Activated CD8-positive, alpha-beta memory T cell treated with anti-CD3 and anti-CD28 coated beads for 36 hours (primary cell): Measurements from ENCODE around the gene BEND6. TPM values are rescaled to one million over a fixed set of nuclear protein-coding genes. Genes with fewer than 3 reads are reported as not detected.

Experiments
- CTCF ChIA-PET: fragments of 350-600 bp; sonication (Branson Sonifier 250); formaldehyde crosslinking; loops from one replicate; lab custom pipeline; 2021; ENCODE audit warnings: antibody characterized with exemption; lab: Charles Lee
- POLR2A ChIA-PET: fragments of 350-600 bp; sonication (Branson Sonifier 250); formaldehyde crosslinking; loops from one replicate; lab custom pipeline; 2021; ENCODE audit warnings: antibody characterized with exemption; lab: Charles Lee
- total RNA-seq, 2 experiments: library from RNA; stranded (reverse); gene quantifications; one replicate each; pipeline ENCODE4 v1.2.3, GENCODE V29; 2021

Gene BEND6
- total RNA-seq, 2 experiments from 2014 or later, result not detected

DNA sequence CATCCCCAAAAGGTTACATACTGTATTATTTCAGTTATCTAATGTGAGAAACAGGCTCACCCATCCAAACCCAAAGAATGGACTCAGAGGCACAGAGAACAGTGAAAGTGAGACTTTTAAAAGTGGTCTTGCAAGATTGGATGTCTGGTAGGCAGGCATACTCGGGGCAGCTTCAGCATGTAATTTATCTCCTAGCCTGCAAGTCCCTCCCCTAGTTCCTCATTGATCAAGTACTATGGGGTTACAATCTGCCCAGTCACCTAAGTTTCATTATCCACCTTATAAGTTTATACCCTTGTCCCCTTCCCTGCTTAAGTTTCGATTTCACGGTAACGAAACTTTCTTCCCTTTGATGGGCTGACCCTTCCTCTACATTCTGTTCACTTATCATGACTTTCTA is 114.3 kb downstream of the BEND6 start:
- CTCF ChIA-PET, result no interaction called here
- POLR2A ChIA-PET, result no interaction called here

DNA sequence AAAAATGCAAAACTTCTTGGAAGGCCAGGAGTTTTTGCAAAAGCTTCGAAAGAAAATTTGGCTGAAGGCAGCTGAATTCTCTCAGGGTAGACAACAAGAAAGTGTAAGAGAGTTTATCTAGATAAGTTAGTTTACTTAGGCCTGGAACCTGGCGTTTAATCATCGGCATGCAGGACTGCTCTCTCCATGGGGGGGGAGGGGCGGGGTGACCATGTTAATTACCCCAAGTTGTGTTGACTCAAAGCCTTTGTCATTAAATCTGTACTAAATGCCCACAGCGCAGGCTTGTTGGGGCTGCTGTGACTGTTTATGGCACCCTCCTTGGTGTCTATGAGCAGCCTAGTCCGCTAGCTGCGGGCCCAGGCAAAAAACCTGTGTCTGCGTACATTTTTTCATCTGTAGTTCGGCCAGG is 115.0 kb downstream of the BEND6 start:
- CTCF ChIA-PET, result no interaction called here
- POLR2A ChIA-PET, result no interaction called here

DNA sequence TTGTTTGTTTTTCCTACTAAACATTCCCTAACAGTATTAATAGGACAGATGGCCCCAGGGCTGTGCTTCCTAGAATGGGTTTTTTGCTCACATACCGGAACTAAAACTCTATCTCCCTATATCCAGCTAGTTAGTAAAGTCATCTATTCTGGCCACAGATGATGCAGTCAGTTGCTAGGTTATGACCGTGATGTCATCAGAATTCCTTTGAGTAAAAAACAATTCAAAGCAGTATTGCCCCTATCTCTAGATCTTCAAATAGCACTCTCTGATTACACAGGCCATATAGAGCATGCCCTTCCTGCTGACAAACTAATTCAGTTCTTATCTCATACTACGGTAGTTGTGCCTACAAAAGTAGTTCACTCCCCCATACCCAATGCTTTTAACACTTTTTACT is 117.2 kb downstream of the BEND6 start:
- POLR2A ChIA-PET, result no interaction called here
- CTCF ChIA-PET, result no interaction called here

DNA sequence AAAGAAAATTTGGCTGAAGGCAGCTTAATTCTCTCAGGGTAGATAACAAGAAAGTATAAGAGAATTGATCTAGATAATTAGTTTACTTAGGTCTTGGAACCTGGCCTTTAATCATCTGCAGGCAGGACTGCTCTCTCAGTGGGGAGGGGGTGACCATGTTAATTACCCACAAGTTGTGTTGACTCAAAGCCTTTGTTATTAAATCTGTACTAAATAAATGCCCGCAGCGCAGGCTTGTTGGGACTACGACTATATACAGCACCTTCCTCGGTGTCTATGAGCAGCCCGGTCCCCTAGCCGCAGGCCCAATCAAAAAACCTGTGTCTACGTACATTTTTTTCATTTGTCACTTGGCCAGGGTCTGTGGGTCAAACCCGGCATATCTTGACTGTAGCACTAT is 119.5 kb downstream of the BEND6 start:
- ChIA-PET POLR2A (no interaction called here), CTCF (no interaction called here)

DNA sequence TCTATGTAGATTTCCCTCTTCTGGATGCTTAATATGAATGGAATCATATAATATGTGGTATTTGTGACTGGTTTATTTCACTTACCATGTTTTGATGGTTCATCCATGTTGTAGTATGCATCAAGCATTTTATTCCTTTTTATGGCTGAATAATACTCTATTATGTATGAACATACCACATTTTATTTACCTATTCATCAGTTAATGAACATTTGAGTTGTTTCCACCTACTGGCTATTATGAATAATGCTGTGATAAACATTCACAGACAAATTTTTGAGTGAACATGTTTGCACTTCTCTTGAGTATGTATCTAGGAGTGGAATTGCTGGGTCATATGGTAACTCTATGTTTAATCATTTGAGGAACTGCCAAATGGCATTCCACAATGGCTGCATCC is 120.2 kb downstream of the BEND6 start:
- POLR2A ChIA-PET, result no interaction called here
- CTCF ChIA-PET, result no interaction called here

Other genes starting within 250 kb of the BEND6 start
- 10 to 100 TPM; 16.0 to 17.7 TPM for gene KIAA1586, start 91.6 kb downstream of the BEND6 start, total RNA-seq
- gene ZNF451, start 135.1 kb downstream of the BEND6 start, total RNA-seq, result 10 to 100 TPM; 48.7 to 50.6 TPM
- gene BAG2, start 217.2 kb downstream of the BEND6 start, total RNA-seq, result 10 to 100 TPM; 11.7 to 12.5 TPM